ENCODE data around the gene PDXDC1. TPM values are rescaled to one million over a fixed set of nuclear protein-coding genes. Genes with fewer than 3 reads are reported as not detected.

PDXDC1 gene
- total and polyA plus RNA-seq, 9 of the 15 experiments (the other 6 are each of a cell fraction or from before 2014, with no cell fraction given): 5.1 to 95.4 (median 45.8) TPM

GRCh38 chr16:15032547-15033308 is 57.9 kb downstream of the PDXDC1 start (continued):
- no peak for TF ChIP-seq CEBPZ (IDR thresholded peaks at IDR 0.05; ENCODE audit: borderline replicate concordance, low read depth, low read length)

- WGBS (ENCODE audit: insufficient coverage, low coverage, missing lambda C conversion rate): 85% methylated on average over 11 of the region's 14 CpGs
- in situ Hi-C loops (cut with MboI) (no loop called here), intact Hi-C loops (cut with micrococcal nuclease) (no loop called here)
- no peak for TF ChIP-seq CREBBP (IDR thresholded peaks at IDR 0.05; ENCODE audit: low read depth, low read length)
- no peak for TF ChIP-seq FOXA3 (CRISPR knock-in tag; conservative IDR thresholded peaks at IDR 0.05 in 1 of 2, IDR thresholded peaks at IDR 0.05 in 1 of 2)
- TF ChIP-seq, protein P1, sequence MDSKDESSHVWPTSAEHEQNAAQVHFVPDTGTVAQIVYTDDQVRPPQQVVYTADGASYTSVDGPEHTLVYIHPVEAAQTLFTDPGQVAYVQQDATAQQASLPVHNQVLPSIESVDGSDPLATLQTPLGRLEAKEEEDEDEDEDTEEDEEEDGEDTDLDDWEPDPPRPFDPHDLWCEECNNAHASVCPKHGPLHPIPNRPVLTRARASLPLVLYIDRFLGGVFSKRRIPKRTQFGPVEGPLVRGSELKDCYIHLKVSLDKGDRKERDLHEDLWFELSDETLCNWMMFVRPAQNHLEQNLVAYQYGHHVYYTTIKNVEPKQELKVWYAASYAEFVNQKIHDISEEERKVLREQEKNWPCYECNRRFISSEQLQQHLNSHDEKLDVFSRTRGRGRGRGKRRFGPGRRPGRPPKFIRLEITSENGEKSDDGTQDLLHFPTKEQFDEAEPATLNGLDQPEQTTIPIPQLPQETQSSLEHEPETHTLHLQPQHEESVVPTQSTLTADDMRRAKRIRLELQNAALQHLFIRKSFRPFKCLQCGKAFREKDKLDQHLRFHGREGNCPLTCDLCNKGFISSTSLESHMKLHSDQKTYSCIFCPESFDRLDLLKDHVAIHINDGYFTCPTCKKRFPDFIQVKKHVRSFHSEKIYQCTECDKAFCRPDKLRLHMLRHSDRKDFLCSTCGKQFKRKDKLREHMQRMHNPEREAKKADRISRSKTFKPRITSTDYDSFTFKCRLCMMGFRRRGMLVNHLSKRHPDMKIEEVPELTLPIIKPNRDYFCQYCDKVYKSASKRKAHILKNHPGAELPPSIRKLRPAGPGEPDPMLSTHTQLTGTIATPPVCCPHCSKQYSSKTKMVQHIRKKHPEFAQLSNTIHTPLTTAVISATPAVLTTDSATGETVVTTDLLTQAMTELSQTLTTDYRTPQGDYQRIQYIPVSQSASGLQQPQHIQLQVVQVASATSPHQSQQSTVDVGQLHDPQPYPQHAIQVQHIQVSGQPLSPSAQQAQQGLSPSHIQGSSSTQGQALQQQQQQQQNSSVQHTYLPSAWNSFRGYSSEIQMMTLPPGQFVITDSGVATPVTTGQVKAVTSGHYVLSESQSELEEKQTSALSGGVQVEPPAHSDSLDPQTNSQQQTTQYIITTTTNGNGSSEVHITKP (IDR thresholded peaks at IDR 0.05; ENCODE audit: partially characterized antibody): no peak
- TF ChIP-seq ZNF589 (CRISPR knock-in tag; IDR thresholded peaks at IDR 0.05; ENCODE audit: low read depth): no peak
- no peak for TF ChIP-seq CBX8 (IDR thresholded peaks at IDR 0.05; ENCODE audit: borderline replicate concordance, extremely low read depth, low read depth, low read length, poor library complexity, severe bottlenecking)
- TF ChIP-seq ZNF79 (CRISPR knock-in tag; IDR thresholded peaks at IDR 0.05; ENCODE audit: low read depth): no peak
- TF ChIP-seq MTA1 (IDR thresholded peaks at IDR 0.05; ENCODE audit: borderline replicate concordance): no peak
- TF ChIP-seq TBL1XR1 (IDR thresholded peaks at IDR 0.05; ENCODE audit: low read length in 2 of 2): no peak
- TF ChIP-seq DIDO1 (tag; IDR thresholded peaks at IDR 0.05; ENCODE audit: low read depth): no peak
- TF ChIP-seq MTF1 (CRISPR knock-in tag; IDR thresholded peaks at IDR 0.05; ENCODE audit: borderline replicate concordance): no peak
- no peak for TF ChIP-seq ZNF146 (CRISPR knock-in tag; IDR thresholded peaks at IDR 0.05; ENCODE audit: unreplicated experiment)
These were observed 58.5 kb downstream of the PDXDC1 start for GRCh38 chr16:15033309-15033707.

More at GRCh38 chr16:15033309-15033707, 58.5 kb downstream of the PDXDC1 start:
- Histone ChIP-seq H3K4me1 (replicated peaks in 1 of 2; ENCODE audit: control insufficient read depth in 2 of 2, insufficient read depth in 2 of 2, low read length in 2 of 2) (peaks cover 0 to 6% of the 10 kb centered on the region in 2 experiments; a peak in 2 of 5 replicates), H3K79me2 (ENCODE audit: control insufficient read depth, insufficient read depth, low read length) (no peaks in the 10 kb centered on the region), H3K4me2 (ENCODE audit: insufficient read depth, low read length) (no peak overlapping the region), H2AFZ (ENCODE audit: low read depth, low read length) (no peak overlapping the region), H3K36me3 (ENCODE audit: control insufficient read depth, insufficient read depth, low read length) (peaks cover 82% of the 10 kb centered on the region; the same call in 2 of the 3 replicates), H3K4me3 (no peak overlapping the region), H3K9ac (ENCODE audit: insufficient read depth in 1 of 2, low read depth in 2 of 2, low read length in 2 of 2) (no peak overlapping the region), H3K27me3 (ENCODE audit: control insufficient read depth in 2 of 2, insufficient read depth in 2 of 2, low read length in 2 of 2) (no peaks in the 10 kb centered on the region), H3K9me3 (replicated peaks; ENCODE audit: control insufficient read depth, insufficient read depth, low read depth, low read length) (no peaks in the 10 kb centered on the region), H3K9me1 (ENCODE audit: control insufficient read depth, insufficient read depth, low read length) (no peaks in the 10 kb centered on the region), H4K20me1 (replicated peaks; ENCODE audit: control insufficient read depth, insufficient read depth, low read length) (0 out of 2 replicates have a peak, but pooled peaks cover 6% of the 10 kb centered on the region), H3K27ac (ENCODE audit: extremely low read depth, low read depth, low read length) (no peak overlapping the region)
- ChIA-PET POLR2A (interaction anchor here (0.6 to 1.4 kb wide), 4 partner anchors 8 to 1156 kb away, joined by 3 to 4 read pairs (median 4); no protein-coding TSS in a partner anchor), CTCF (ENCODE audit: low intra/inter-chr PET ratio) (no interaction called here)
- FAIRE-seq (no peak), ATAC-seq (no peak), DNase-seq (ENCODE audit: extremely low read depth in 1 of 4, low spot score in 3 of 4) (no peak)
- BruUV-seq (replicated peaks): no TSS peak

Data from K562 (cell line).